Measurements from ENCODE around the gene C1orf167.

DNA sequence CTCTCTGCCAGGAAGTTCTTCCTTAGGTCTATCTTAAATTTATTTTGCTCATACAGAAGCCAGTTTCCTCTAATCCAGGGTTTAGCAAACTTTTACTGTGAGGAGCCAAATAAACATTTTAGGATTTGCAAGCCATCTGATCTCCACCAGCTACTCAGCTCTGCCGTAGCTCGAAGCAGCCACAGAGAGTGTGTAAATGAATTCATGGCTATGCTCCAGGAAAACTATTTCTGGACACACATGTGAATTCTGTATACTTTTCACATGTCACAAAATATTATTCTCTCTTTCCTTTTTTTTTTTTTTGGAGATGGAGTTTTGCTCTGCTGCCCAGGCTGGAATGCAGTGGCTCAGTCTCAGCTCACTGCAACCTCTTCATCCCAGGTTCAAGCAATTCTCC is 39.5 kb upstream of the C1orf167 start:
- TF ChIP-seq, protein P1, sequence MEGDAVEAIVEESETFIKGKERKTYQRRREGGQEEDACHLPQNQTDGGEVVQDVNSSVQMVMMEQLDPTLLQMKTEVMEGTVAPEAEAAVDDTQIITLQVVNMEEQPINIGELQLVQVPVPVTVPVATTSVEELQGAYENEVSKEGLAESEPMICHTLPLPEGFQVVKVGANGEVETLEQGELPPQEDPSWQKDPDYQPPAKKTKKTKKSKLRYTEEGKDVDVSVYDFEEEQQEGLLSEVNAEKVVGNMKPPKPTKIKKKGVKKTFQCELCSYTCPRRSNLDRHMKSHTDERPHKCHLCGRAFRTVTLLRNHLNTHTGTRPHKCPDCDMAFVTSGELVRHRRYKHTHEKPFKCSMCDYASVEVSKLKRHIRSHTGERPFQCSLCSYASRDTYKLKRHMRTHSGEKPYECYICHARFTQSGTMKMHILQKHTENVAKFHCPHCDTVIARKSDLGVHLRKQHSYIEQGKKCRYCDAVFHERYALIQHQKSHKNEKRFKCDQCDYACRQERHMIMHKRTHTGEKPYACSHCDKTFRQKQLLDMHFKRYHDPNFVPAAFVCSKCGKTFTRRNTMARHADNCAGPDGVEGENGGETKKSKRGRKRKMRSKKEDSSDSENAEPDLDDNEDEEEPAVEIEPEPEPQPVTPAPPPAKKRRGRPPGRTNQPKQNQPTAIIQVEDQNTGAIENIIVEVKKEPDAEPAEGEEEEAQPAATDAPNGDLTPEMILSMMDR (IDR thresholded peaks at IDR 0.05) = no peak
- TF ChIP-seq POLR2AphosphoS5 (IDR thresholded peaks at IDR 0.05) (no peak), POLR2A (IDR thresholded peaks at IDR 0.05) (no peak)

All from breast epithelium (tissue), 3 donors.